Esophagus muscularis mucosa (tissue), 3 donors: ENCODE measurements around the gene LIAS.
"Not testable (repeated sequence)": the region's sequence is repeated elsewhere in the genome, so short reads cannot be mapped to it uniquely, and the experiment has no call there.

Source experiments
- CTCF ChIP-seq, 3 experiments: fragments of 200-600 bp in 2 of 3; fragments of 450-650 bp in 1 of 3; sonication (generic) in 2 of 3; IDR thresholded peaks; one replicate each; pipeline ENCODE4 v1.5.1; 2017 to 2019; ENCODE audit warnings: antibody characterized with exemption in 3 of 3, mild to moderate bottlenecking in 2 of 3, moderate library complexity in 1 of 3
- POLR2A ChIP-seq: fragments of 450-650 bp; IDR thresholded peaks from one replicate; pipeline ENCODE4 v1.6.1; 2017; ENCODE audit warnings: antibody characterized with exemption, moderate library complexity, mild to moderate bottlenecking, low read depth

- not testable (repeated sequence) for TF ChIP-seq CTCF (IDR thresholded peaks at IDR 0.05); POLR2A
These were observed 47.3 kb upstream of the LIAS start for GRCh38 chr4:39411561-39411960.
